Loucy (cell line): ENCODE data around the gene GABBR1.

Experiments
- H2AFZ ChIP-seq: fragments of 200-600 bp; sonication (generic); 2 replicates; pipeline ENCODE4 v1.6.0; 2016; ENCODE audit warnings: antibody characterized with exemption, mild to moderate bottlenecking, low read length, moderate library complexity
- H3F3A ChIP-seq: fragments of 200-600 bp; 2 replicates; pipeline ENCODE4 v1.6.0; 2016; ENCODE audit warnings: antibody characterized with exemption, low read depth, mild to moderate bottlenecking
- H3K27me3 ChIP-seq: fragments of 200-600 bp; sonication (generic); 2 replicates; pipeline ENCODE4 v1.6.1; 2014; ENCODE audit warnings: low read length, mild to moderate bottlenecking; ENCODE audit not compliant: insufficient read depth, poor library complexity, severe bottlenecking
- H3K36me3 ChIP-seq: fragments of 200-600 bp; sonication (generic); 2 replicates; pipeline ENCODE4 v1.6.1; 2016; ENCODE audit warnings: low read length; ENCODE audit not compliant: insufficient read depth
- H3K4me1 ChIP-seq: fragments of 200-600 bp; sonication (generic); 2 replicates; pipeline ENCODE4 v1.5.1; 2014; ENCODE audit warnings: low read length, mild to moderate bottlenecking; ENCODE audit not compliant: insufficient read depth, poor library complexity, severe bottlenecking
- H3K4me2 ChIP-seq: fragments of 200-600 bp; sonication (generic); 2 replicates; pipeline ENCODE4 v1.6.0; 2014; ENCODE audit warnings: antibody characterized with exemption, low read length, low read depth, mild to moderate bottlenecking; ENCODE audit not compliant: poor library complexity, severe bottlenecking
- H3K4me3 ChIP-seq: fragments of 200-600 bp; sonication (generic); 2 replicates; pipeline ENCODE4 v1.5.1; 2014; ENCODE audit warnings: low read length, mild to moderate bottlenecking, mixed read lengths; ENCODE audit not compliant: poor library complexity, severe bottlenecking
- H3K79me2 ChIP-seq: fragments of 200-600 bp; sonication (generic); 2 replicates; pipeline ENCODE4 v1.6.1; 2014; ENCODE audit warnings: low read length; ENCODE audit not compliant: insufficient read depth
- H3K9ac ChIP-seq: fragments of 200-600 bp; sonication (generic); 2 replicates; pipeline ENCODE4 v1.6.0; 2014; ENCODE audit warnings: mild to moderate bottlenecking, low read depth, low read length, moderate library complexity; ENCODE audit not compliant: poor library complexity, severe bottlenecking
- H3K9me2 ChIP-seq: fragments of 200-600 bp; sonication (generic); replicated peaks from 2 replicates; pipeline ENCODE4 v1.6.1; 2016; ENCODE audit warnings: low read depth, low read length, mixed read lengths
- H3K9me3 ChIP-seq: fragments of 200-600 bp; sonication (generic); 2 replicates; pipeline ENCODE4 v1.6.1; 2014; ENCODE audit warnings: mild to moderate bottlenecking, antibody characterized with exemption, low read length, low read depth; ENCODE audit not compliant: insufficient read depth
- H4K20me1 ChIP-seq: fragments of 200-600 bp; sonication (generic); 2 replicates; pipeline ENCODE4 v1.6.0; 2014; ENCODE audit warnings: antibody characterized with exemption, low read length, mild to moderate bottlenecking; ENCODE audit not compliant: insufficient read depth, poor library complexity, severe bottlenecking
- CTCF ChIP-seq: fragments of 200-600 bp; sonication (generic); conservative IDR thresholded peaks from 2 replicates; pipeline ENCODE4 v1.5.1; 2014; ENCODE audit warnings: mild to moderate bottlenecking, antibody characterized with exemption, low read length
- EZH2phosphoT487 ChIP-seq: fragments of 200-600 bp; IDR thresholded peaks from 2 replicates; pipeline ENCODE4 v1.6.1; 2018; ENCODE audit warnings: antibody characterized with exemption, mild to moderate bottlenecking, moderate library complexity, borderline replicate concordance

GABBR1 gene

GRCh38 chr6:29598172-29598747 lies 34.7 kb downstream of the GABBR1 start:
- H3K9ac ChIP-seq: no peak overlapping the region
- no peaks in the 10 kb centered on the region for H3K27me3 ChIP-seq
- no peaks in the 10 kb centered on the region for H4K20me1 ChIP-seq
- H3K4me3 ChIP-seq: no peak overlapping the region
- no peaks in the 10 kb centered on the region for H3K4me1 ChIP-seq
- no peaks in the 10 kb centered on the region for H3F3A ChIP-seq
- H3K36me3 ChIP-seq: no peaks in the 10 kb centered on the region
- no peaks in the 10 kb centered on the region for H3K9me2 ChIP-seq
- no peak for TF ChIP-seq CTCF
- TF ChIP-seq EZH2phosphoT487: no peak
- H3K79me2 ChIP-seq: no peaks in the 10 kb centered on the region
- no peak overlapping the region for H3K4me2 ChIP-seq
- H2AFZ ChIP-seq: no peak overlapping the region
- no peaks in the 10 kb centered on the region for H3K9me3 ChIP-seq

GRCh38 chr6:29597184-29597583 lies 35.8 kb downstream of the GABBR1 start:
- no peaks in the 10 kb centered on the region for H3K9me3 ChIP-seq
- no peaks in the 10 kb centered on the region for H3K4me1 ChIP-seq
- H3K9me2 ChIP-seq: no peaks in the 10 kb centered on the region
- H2AFZ ChIP-seq: no peak overlapping the region
- TF ChIP-seq EZH2phosphoT487 (no peak), CTCF (no peak)
- H3K27me3 ChIP-seq: no peaks in the 10 kb centered on the region
- H3F3A ChIP-seq: no peaks in the 10 kb centered on the region
- no peak overlapping the region for H3K4me3 ChIP-seq
- no peaks in the 10 kb centered on the region for H3K36me3 ChIP-seq
- H3K79me2 ChIP-seq: no peaks in the 10 kb centered on the region
- H3K4me2 ChIP-seq: no peak overlapping the region
- no peaks in the 10 kb centered on the region for H4K20me1 ChIP-seq
- H3K9ac ChIP-seq: no peak overlapping the region

- Histone ChIP-seq H3K4me1 (no peaks in the 10 kb centered on the region), H3K27me3 (no peaks in the 10 kb centered on the region), H3F3A (no peaks in the 10 kb centered on the region), H3K9ac (no peak overlapping the region), H2AFZ (no peak overlapping the region), H3K9me2 (no peaks in the 10 kb centered on the region), H3K36me3 (no peaks in the 10 kb centered on the region), H3K9me3 (no peaks in the 10 kb centered on the region), H3K4me2 (no peak overlapping the region), H3K79me2 (no peaks in the 10 kb centered on the region), H4K20me1 (no peaks in the 10 kb centered on the region), H3K4me3 (no peak overlapping the region)
- TF ChIP-seq CTCF (no peak), EZH2phosphoT487 (no peak)
Measured at GRCh38 chr6:29596381-29596900, 36.5 kb downstream of the GABBR1 start.
